ENCODE data around the gene PNPO.
A peak's percentile ranks its signal among the peaks of the same experiment; 100 is the strongest.

PNPO gene

GRCh38 chr17:47941246-47942095 lies at the start of gene PNPO:
TSS of gene PNPO (plus strand) at chr17:47941571. CDS start at chr17:47941676, 105 bp downstream.
- ATAC-seq (peak; percentile 96), DNase-seq (peak; percentile 93)

DNA sequence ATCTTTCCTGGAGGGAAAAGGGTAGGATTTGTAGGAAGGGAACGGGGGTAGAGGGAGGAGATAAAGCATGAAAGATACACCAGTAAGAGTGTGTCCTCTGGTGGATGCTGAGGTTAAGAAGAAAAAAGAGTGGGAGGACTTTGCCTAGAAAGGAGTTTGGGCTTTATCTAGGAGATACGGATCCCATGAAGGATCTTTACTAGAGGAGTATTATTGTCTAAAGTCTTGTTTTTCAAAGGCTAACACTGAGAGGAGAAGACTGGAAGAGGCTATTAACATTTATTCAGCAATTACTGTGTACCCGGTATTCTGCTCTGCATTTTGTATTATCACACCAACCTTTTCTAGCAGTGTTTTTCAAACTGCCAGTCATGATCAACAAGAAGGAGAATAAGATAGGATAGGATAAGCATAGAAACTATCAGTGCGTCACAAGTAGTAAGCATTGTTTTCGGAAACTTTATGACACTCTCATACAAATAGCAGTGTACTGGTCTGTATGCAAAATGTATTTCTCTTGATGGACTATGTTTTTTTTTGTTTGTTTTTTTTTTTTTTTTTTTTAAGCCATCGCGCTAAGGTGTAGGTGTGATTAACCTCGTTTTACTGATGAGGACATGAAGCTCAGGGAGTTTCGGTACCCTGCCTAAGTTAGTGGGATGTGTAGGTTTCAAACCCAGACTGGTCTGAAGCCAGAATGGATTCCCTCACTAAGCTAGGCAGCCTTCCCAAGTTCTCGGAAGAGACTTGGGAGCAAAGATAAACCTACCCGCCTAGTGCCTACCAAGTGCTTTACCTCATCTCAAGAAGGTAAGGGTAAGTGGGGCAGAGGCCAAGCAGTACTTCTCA lies 46.6 kb upstream of the PNPO start:
- no peak for DNase-seq
- ATAC-seq, result no peak

DNA sequence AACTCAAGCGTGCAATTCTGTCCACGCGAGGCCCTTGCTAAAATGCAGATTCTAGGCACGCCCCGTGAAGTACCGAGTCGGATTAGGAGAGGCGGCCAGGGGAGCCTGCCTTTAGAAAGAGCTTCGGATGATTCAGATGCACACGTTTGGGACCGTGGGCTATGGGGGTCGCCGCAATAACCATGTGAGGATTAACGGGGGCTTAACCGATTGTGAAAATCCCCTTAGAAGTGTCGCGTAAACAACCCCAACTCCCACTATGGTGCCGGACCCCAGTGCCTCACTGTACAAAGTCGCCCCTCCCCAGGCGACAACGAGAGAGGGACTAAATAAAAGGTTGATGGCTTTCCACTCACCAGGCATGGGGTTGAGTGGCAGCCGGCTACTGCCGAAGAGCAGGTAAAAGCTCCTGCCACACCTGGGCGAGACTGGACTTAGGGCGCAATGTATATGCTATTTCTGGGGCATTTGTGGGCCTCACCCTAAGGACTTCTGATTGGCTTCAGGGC lies 46.0 kb upstream of the PNPO start:
- peak; percentile 37 for DNase-seq
- ATAC-seq, result no peak

GRCh38 chr17:47895856-47896671 lies 45.3 kb upstream of the PNPO start, which contains the start of gene SP2:
TSS of gene SP2 (plus strand) at chr17:47896236. CDS start at chr17:47896287, 51 bp downstream.
- ATAC-seq (peak; percentile 97), DNase-seq (peak; percentile 97)

- DNase-seq (no peak), ATAC-seq (no peak)
These were observed 44.5 kb upstream of the PNPO start for GRCh38 chr17:47896672-47897490.

DNA sequence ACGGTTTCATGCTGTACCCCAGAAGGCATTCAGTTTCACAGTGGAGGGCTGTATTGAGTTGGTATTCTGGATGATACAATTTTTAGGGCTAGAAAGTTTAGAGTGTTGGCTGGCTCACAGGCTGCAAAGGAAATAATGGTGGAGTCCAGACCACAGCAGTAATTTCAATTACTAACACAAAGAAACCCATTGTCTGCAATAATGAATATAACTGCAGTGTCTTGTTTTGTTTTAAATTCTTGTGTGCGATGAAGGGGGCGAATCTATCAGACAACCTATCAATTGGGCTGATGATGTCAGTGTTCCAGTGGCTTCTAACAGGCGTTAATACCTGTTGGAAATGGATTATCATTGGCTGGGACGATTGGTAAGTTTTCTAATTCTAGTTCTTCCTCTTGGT lies 43.8 kb upstream of the PNPO start:
- no peak for ATAC-seq
- no peak for DNase-seq

GRCh38 chr17:47898241-47898640 lies 43.1 kb upstream of the PNPO start:
- ATAC-seq, result no peak
- DNase-seq, result no peak

DNA sequence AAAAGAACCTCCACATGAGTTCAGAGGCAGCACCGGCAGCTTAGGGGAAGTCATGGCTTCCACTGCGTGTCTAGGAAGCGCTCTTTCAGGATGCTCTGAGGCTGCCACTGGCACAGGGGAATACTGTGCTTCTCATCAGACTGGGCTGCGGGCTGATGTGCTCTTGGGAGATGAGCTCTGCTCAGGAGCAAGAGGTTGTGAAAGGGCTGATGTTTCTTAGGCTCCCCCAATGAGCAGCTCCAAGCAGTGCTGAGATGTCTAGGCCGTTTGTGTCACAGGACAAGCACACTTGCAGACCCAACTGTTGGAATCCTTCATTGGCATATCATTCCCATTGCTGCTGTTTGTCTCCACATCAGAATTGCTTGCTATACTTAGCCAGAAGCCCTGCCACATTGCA lies 41.7 kb upstream of the PNPO start:
- DNase-seq (no peak), ATAC-seq (no peak)

- no peak for DNase-seq
- ATAC-seq, result no peak
These were observed 39.9 kb upstream of the PNPO start for GRCh38 chr17:47901423-47901822.

DNA sequence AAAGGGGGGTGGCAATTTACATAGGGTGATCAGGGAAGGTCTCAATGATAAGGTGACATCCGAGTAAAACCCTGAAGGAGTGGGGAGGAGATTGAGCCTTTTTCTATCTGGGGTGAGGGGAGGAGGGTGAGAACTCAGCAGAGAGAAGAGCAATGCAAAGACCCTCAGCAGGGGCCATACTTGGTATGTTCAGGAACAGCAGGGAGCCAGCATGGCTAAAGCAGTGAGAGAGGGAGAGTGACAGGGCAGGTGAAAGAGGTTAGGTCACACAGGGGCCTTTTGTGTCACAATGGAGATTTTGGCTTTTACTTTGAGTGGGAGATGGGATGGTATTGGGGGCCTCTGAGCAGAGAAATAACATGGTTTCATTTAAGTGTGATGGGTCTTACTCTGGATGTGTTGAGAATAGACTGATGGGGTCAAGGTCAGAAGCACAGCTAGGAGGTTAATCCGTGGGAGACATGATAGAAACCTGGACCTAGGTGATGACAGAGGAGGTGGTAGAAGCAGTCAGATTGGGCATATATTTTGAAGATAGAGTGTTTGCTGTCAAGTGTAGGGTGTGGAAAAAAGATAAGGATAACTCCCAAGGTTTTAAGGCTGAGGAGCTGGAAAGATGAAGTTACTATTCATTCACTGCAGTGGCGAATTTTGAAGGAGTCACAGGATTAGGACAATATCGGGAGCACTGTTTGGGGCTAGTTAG lies 39.2 kb upstream of the PNPO start:
- ATAC-seq (no peak), DNase-seq (no peak)

- DNase-seq (no peak), ATAC-seq (no peak)
These were observed 36.1 kb upstream of the PNPO start for GRCh38 chr17:47905221-47905733.

- DNase-seq, result no peak
- no peak for ATAC-seq
These were observed 34.9 kb upstream of the PNPO start for GRCh38 chr17:47906443-47906842.

GRCh38 chr17:47907932-47908562 lies 33.3 kb upstream of the PNPO start:
- DNase-seq (no peak), ATAC-seq (no peak)

GRCh38 chr17:47913050-47913449 lies 28.3 kb upstream of the PNPO start:
- ATAC-seq (no peak), DNase-seq (no peak)

DNA sequence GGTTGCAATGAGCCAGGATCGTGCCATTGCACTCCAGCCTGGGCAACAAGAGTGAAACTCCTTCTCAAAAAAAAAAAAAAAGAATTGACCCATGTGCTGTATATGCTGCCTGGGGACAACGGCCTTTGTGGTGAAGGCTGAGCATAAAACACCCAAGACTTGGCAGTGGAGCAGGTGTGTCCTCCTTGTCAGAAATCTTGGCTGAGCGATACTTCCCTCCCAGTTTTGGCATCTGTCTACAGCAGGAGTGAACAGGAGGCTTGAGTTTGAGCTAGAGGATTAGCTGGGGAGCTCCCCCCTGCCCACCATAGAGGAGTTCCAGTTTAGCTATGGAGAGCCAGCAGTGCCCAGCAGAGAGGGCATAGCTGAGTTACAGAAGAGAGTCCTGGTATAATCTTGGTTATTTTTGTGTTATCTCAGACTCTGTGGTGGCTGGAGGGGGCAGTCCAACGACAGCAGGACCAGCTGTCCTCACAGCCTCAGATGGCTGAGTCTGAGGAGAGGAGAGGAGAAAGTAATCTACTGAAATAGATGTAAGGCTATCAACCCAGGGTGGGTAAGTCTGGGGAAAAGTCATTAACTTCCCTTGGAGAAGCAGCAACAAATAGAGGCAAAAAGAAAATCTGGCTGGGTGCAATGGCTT lies 26.9 kb upstream of the PNPO start:
- DNase-seq, result no peak
- no peak for ATAC-seq

GRCh38 chr17:47915776-47916398 lies 25.5 kb upstream of the PNPO start:
- DNase-seq, result no peak

GRCh38 chr17:47916489-47917208 lies 24.7 kb upstream of the PNPO start:
- DNase-seq (no peak), ATAC-seq (no peak)

More at GRCh38 chr17:47915776-47916398, 25.5 kb upstream of the PNPO start:
- no peak for ATAC-seq

- no peak for ATAC-seq
- DNase-seq, result no peak
These were observed 23.8 kb upstream of the PNPO start for GRCh38 chr17:47917581-47917980.

Data from stimulated activated naive CD8-positive, alpha-beta T cell treated with anti-CD3 and anti-CD28 coated beads, Interleukin-15, Interleukin-2, amounts not matched to agents 100 U/mL and 50 U/mL, for 24 hours (primary cell).